Mesenchymal stem cell (in vitro differentiated cells and primary cell): ENCODE measurements around the gene CLDN4.
"Not testable (repeated sequence)": the region's sequence is repeated elsewhere in the genome, so short reads cannot be mapped to it uniquely, and the experiment has no call there.

Experiments used
- DNase-seq: peaks from one replicate; pipeline ENCODE4 v3.0.0-alpha.2; 2013
- H2AFZ ChIP-seq: one replicate; pipeline ENCODE4 v1.6.1; 2013; ENCODE audit warnings: low read depth, mild to moderate bottlenecking, control low read depth, inconsistent platforms, low read length, moderate library complexity
- H2AK5ac ChIP-seq: 2 replicates; pipeline ENCODE4 v1.6.1; 2013; ENCODE audit warnings: low read length, moderate library complexity, mild to moderate bottlenecking, inconsistent platforms; ENCODE audit not compliant: severe bottlenecking
- H2BK120ac ChIP-seq: one replicate; pipeline ENCODE4 v1.6.1; 2013; ENCODE audit warnings: low read depth, mild to moderate bottlenecking, inconsistent platforms, low read length, moderate library complexity
- H2BK12ac ChIP-seq, 2 experiments: one replicate each; pipeline ENCODE4 v1.6.1; 2013; ENCODE audit warnings: inconsistent platforms in 2 of 2, low read length in 2 of 2, mild to moderate bottlenecking in 2 of 2, moderate library complexity in 2 of 2, control low read depth in 1 of 2
- H2BK15ac ChIP-seq: one replicate; pipeline ENCODE4 v1.6.1; 2013; ENCODE audit warnings: mild to moderate bottlenecking, low read depth, inconsistent platforms; ENCODE audit not compliant: poor library complexity, severe bottlenecking
- H2BK5ac ChIP-seq: 2 replicates; pipeline ENCODE4 v1.6.1; 2013; ENCODE audit warnings: low read depth, mild to moderate bottlenecking, low read length, control low read depth, inconsistent platforms; ENCODE audit not compliant: poor library complexity, severe bottlenecking
- H3K14ac ChIP-seq, 2 experiments: one replicate each; pipeline ENCODE4 v1.6.1; 2013; ENCODE audit warnings: inconsistent platforms in 2 of 2, low read length in 2 of 2, control low read depth in 1 of 2, mild to moderate bottlenecking in 1 of 2, moderate library complexity in 1 of 2
- H3K18ac ChIP-seq, 2 experiments: one replicate each; pipeline ENCODE4 v1.6.1; 2013; ENCODE audit warnings: inconsistent platforms in 2 of 2, low read length in 2 of 2, control low read depth in 1 of 2, low read depth in 1 of 2, mild to moderate bottlenecking in 1 of 2
- H3K23ac ChIP-seq, 2 experiments: one replicate each; pipeline ENCODE4 v1.6.1; 2013; ENCODE audit warnings: inconsistent platforms in 2 of 2, low read length in 2 of 2, mild to moderate bottlenecking in 2 of 2, moderate library complexity in 2 of 2, control low read depth in 1 of 2
- H3K27ac ChIP-seq: 2 replicates; pipeline ENCODE4 v1.5.1; 2013; ENCODE audit warnings: mild to moderate bottlenecking, moderate library complexity, low read length, control low read depth, inconsistent platforms; ENCODE audit not compliant: poor library complexity, severe bottlenecking
- H3K27me3 ChIP-seq, 2 experiments: 2 replicates each; pipeline versions ENCODE4 v1.6.1 to v1.7.0; 2013; ENCODE audit warnings: low read length in 2 of 2, mild to moderate bottlenecking in 2 of 2, moderate library complexity in 2 of 2, control low read depth in 1 of 2, inconsistent platforms in 1 of 2; ENCODE audit not compliant: control insufficient read depth in 1 of 2, insufficient read depth in 1 of 2
- H3K36me3 ChIP-seq, 2 experiments: 2 replicates each; pipeline versions ENCODE4 v1.6.1 to v1.7.0; 2013; ENCODE audit warnings: low read length in 2 of 2, control low read depth in 1 of 2, inconsistent platforms in 1 of 2, low read depth in 1 of 2, mild to moderate bottlenecking in 1 of 2; ENCODE audit not compliant: insufficient read depth in 2 of 2, control insufficient read depth in 1 of 2
- H3K4ac ChIP-seq, 2 experiments: one replicate each; pipeline ENCODE4 v1.6.1; 2013; ENCODE audit warnings: inconsistent platforms in 2 of 2, low read length in 2 of 2, mild to moderate bottlenecking in 2 of 2, moderate library complexity in 2 of 2, control low read depth in 1 of 2, low read depth in 1 of 2
- H3K4me1 ChIP-seq: 2 replicates; pipeline ENCODE4 v1.6.1; 2013; ENCODE audit warnings: low read depth, low read length, control low read depth; ENCODE audit not compliant: control insufficient read depth, insufficient read depth
- H3K4me2 ChIP-seq: 2 replicates; pipeline ENCODE4 v1.6.1; 2013; ENCODE audit warnings: low read length, mild to moderate bottlenecking, inconsistent platforms; ENCODE audit not compliant: poor library complexity, severe bottlenecking
- H3K4me3 ChIP-seq, 2 experiments: 2 replicates each; pipeline versions ENCODE4 v1.5.1 to v1.7.0; 2013; ENCODE audit warnings: low read length in 2 of 2, mild to moderate bottlenecking in 2 of 2, control low read depth in 1 of 2, low read depth in 1 of 2; ENCODE audit not compliant: insufficient read depth in 1 of 2
- H3K79me1 ChIP-seq: replicated peaks from 2 replicates; pipeline ENCODE4 v1.6.1; 2013; ENCODE audit warnings: mild to moderate bottlenecking, control low read depth, low read length, inconsistent platforms; ENCODE audit not compliant: poor library complexity, severe bottlenecking
- H3K9ac ChIP-seq: 2 replicates; pipeline ENCODE4 v1.7.0; 2013; ENCODE audit warnings: mild to moderate bottlenecking, low read length, moderate library complexity
- H3K9me3 ChIP-seq: 2 replicates; pipeline ENCODE4 v1.7.0; 2013; ENCODE audit warnings: mild to moderate bottlenecking, low read length; ENCODE audit not compliant: control insufficient read depth
- H4K8ac ChIP-seq: one replicate; pipeline ENCODE4 v1.6.1; 2013; ENCODE audit warnings: inconsistent platforms, mild to moderate bottlenecking, low read length, moderate library complexity
- H4K91ac ChIP-seq: one replicate; pipeline ENCODE4 v1.6.1; 2013; ENCODE audit warnings: mild to moderate bottlenecking, low read length, inconsistent platforms
- WGBS: methylation state at CpG from one replicate; pipeline ENCODE4 v1.1.7; 2013; ENCODE audit warnings: mixed read lengths; 5-methylcytosine and 5-hydroxymethylcytosine counted together

Gene CLDN4

DNA sequence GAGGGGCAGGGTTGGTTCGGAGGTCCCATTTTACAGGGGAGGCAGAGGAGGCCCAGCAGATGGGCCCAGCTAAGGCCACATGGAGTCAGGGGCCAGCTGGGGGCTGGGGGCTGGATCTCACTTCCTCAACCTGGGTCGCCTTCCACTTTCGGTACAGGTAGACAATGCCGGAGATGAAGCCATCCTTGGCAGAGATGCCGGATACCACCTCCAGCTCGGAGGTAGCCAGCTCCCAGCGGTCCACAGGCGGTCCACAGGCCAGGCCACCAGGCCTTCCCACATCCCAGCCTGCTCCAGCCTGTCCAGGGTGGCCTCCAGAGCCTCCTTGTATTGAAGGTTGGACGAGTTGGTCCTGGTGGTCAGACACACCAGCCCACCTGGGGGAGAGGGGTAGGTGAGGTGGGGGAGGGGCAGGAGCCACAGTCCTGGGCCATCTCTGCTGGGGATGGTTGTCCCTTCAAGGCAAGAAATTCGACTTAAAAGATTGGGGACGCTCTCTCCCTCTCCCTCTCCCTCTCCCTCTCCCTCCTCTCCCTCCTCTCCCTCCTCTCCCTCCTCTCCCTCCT, 3.9 kb downstream of the CLDN4 start:
- H3K36me3 ChIP-seq, result peaks cover 0 to 1% of the 10 kb centered on the region in 2 experiments
- H3K27ac ChIP-seq, result no peak overlapping the region
- H2AFZ ChIP-seq, result no peak overlapping the region
- H4K8ac ChIP-seq, result no peak overlapping the region
- no peak overlapping the region for H2AK5ac ChIP-seq
- H2BK15ac ChIP-seq, result no peak overlapping the region
- H3K27me3 ChIP-seq, result no peaks in the 10 kb centered on the region
- WGBS, result 90% methylated on average over 9 of the region's 11 CpGs
- H3K4ac ChIP-seq, result no peak overlapping the region
- no peak overlapping the region for H3K4me2 ChIP-seq
- H3K4me3 ChIP-seq, result no peak overlapping the region
- no peak overlapping the region for H2BK120ac ChIP-seq
- no peak for DNase-seq
- no peak overlapping the region for H3K9ac ChIP-seq
- no peak overlapping the region for H4K91ac ChIP-seq
- no peak overlapping the region for H3K14ac ChIP-seq
- no peak overlapping the region for H2BK12ac ChIP-seq
- no peaks in the 10 kb centered on the region for H3K9me3 ChIP-seq
- H2BK5ac ChIP-seq, result no peak overlapping the region
- H3K18ac ChIP-seq, result no peak overlapping the region
- H3K4me1 ChIP-seq, result peaks cover 25% of the 10 kb centered on the region
- no peak overlapping the region for H3K23ac ChIP-seq
- H3K79me1 ChIP-seq, result no peaks in the 10 kb centered on the region

DNA sequence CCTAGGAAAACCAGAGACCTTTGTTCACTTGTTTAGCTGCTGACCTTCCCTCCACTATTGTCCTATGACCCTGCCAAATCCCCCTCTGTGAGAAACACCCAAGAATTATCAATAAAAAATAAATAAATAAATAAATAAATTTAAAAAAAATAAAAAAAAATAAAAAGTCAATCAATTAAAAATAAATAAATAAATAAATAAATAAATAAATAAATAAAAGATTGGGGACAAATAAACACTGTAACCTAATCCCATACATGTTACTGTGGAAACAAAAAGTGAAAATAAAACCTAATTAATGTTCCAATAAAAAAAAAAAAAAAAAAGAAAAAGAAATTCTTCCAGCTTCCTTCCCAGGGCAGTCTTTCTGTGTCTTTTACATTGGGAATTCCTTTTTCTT, 6.4 kb downstream of the CLDN4 start:
- Histone ChIP-seq H3K36me3 (peaks cover 0 to 11% of the 10 kb centered on the region in 2 experiments), H3K4me1 (peaks cover 21% of the 10 kb centered on the region)
- H3K4me2 ChIP-seq, H3K18ac ChIP-seq, H3K9me3 ChIP-seq, H3K27ac ChIP-seq, H4K8ac ChIP-seq, H3K27me3 ChIP-seq, H2BK120ac ChIP-seq, H3K23ac ChIP-seq, H2BK5ac ChIP-seq, H3K4ac ChIP-seq, H3K9ac ChIP-seq, H3K14ac ChIP-seq, DNase-seq, H4K91ac ChIP-seq, H3K4me3 ChIP-seq, H2BK12ac ChIP-seq, H2BK15ac ChIP-seq, H2AFZ ChIP-seq, H2AK5ac ChIP-seq, H3K79me1 ChIP-seq: not testable (repeated sequence)

DNA sequence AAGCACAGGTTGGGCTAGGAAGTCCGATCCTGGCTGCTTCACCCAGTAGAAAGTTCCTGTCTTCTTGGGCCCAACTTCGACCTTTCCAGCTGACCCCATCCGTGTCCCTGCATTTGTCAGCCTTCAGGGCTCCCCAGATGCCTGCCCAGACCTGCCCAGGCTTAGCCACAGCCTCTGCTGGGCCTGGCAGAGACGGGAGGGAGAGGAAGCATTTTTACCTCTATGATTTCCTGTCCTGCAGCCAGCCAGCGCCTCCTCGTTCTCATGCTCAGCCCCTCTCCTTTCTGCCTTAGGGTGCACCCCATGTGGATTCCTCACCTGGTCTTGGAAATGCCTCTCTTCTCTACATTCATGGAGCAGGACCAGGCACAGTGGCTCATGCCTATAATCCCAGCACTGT, 7.8 kb downstream of the CLDN4 start:
- Histone ChIP-seq H3K27me3 (no peaks in the 10 kb centered on the region), H4K91ac (no peak overlapping the region)
- WGBS, result 90% methylated on average over 6 of the region's 6 CpGs

DNA sequence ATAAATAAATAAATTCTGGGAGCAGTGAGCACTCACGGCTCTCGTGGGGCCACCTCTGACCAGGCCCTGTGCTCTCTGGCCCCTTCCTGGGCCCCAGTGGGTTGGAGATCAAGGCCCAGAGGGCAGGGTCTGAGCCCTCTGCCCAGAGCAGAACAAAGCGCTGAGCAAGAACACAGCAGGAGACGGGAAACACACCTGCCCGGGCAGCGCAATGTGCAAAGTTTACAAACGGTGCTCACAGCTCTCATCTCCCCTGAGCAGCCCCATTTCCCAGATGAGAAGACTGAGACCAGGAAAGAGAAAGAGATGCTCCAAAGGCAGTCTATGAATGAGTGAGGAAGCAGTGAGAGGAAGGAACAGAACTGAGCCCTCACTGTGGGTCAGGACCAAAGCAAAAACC, 8.5 kb downstream of the CLDN4 start:
- Histone ChIP-seq H3K36me3 (peaks cover 0 to 11% of the 10 kb centered on the region in 2 experiments), H3K14ac (no peak overlapping the region), H3K23ac (no peak overlapping the region), H2BK5ac (no peak overlapping the region), H4K8ac (no peak overlapping the region), H3K4me1 (peaks cover 16% of the 10 kb centered on the region), H2AK5ac (no peak overlapping the region), H3K4me3 (no peak overlapping the region), H3K4ac (no peak overlapping the region), H2BK12ac (no peak overlapping the region), H3K9me3 (no peaks in the 10 kb centered on the region), H3K9ac (no peak overlapping the region), H2BK15ac (no peak overlapping the region), H3K4me2 (no peak overlapping the region), H3K27ac (no peak overlapping the region), H3K18ac (no peak overlapping the region), H3K79me1 (peaks cover 8% of the 10 kb centered on the region), H3K27me3 (no peaks in the 10 kb centered on the region), H2BK120ac (no peak overlapping the region), H2AFZ (no peak overlapping the region), H4K91ac (no peak overlapping the region)
- WGBS, result 91% methylated on average over 5 of the region's 7 CpGs
- DNase-seq, result no peak

More for the DNA sequence above, 7.8 kb downstream of the CLDN4 start:
- no peak overlapping the region for H3K18ac ChIP-seq
- H3K36me3 ChIP-seq, result peaks cover 0 to 11% of the 10 kb centered on the region in 2 experiments
- no peak overlapping the region for H2AFZ ChIP-seq
- no peak overlapping the region for H3K27ac ChIP-seq
- DNase-seq, result no peak
- H2BK120ac ChIP-seq, result no peak overlapping the region
- no peak overlapping the region for H3K4me3 ChIP-seq
- no peak overlapping the region for H2AK5ac ChIP-seq
- no peak overlapping the region for H3K4me2 ChIP-seq
- H3K9me3 ChIP-seq, result no peaks in the 10 kb centered on the region
- no peak overlapping the region for H3K14ac ChIP-seq
- no peak overlapping the region for H4K8ac ChIP-seq
- no peak overlapping the region for H2BK5ac ChIP-seq
- no peak overlapping the region for H3K23ac ChIP-seq
- H3K9ac ChIP-seq, result no peak overlapping the region
- no peak overlapping the region for H2BK12ac ChIP-seq
- no peak overlapping the region for H3K4ac ChIP-seq
- H2BK15ac ChIP-seq, result no peak overlapping the region
- H3K4me1 ChIP-seq, result peaks cover 15% of the 10 kb centered on the region
- H3K79me1 ChIP-seq, result peaks cover 8% of the 10 kb centered on the region
